HG02885 (cell line): Measurements from ENCODE around the gene USP6NL.
A peak's percentile ranks its signal among the peaks of the same experiment; 100 is the strongest.
"Not testable (repeated sequence)": the region's sequence is repeated elsewhere in the genome, so short reads cannot be mapped to it uniquely, and the experiment has no call there.

Experiments used
- ATAC-seq: cut with Tn5 transposase; IDR thresholded peaks from one replicate; pipeline ENCODE4 v1.9.1; 2021; ENCODE audit warnings: mild to moderate bottlenecking; ENCODE audit not compliant: unreplicated experiment, poor library complexity

Gene USP6NL

DNA sequence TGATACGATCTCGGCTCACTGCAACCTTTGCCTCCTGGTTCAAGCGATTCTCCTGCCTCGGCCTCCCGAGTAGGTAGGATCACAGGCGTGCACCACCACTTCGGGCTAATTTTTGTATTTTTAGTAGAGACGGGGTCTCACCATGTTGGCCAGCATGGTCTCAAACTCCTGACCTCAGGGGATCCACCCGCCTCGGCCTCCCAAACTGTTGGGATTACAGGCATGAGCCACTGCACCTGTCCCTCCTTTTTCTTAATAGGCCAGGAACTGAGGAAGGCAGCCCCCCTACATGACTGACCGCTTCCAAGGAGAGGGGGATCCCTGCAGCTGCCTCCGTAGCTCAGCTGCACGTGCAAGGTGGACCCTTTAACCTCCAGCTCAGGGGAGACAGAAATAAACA lies 175.0 kb downstream of the USP6NL start:
- ATAC-seq: not testable (repeated sequence)

DNA sequence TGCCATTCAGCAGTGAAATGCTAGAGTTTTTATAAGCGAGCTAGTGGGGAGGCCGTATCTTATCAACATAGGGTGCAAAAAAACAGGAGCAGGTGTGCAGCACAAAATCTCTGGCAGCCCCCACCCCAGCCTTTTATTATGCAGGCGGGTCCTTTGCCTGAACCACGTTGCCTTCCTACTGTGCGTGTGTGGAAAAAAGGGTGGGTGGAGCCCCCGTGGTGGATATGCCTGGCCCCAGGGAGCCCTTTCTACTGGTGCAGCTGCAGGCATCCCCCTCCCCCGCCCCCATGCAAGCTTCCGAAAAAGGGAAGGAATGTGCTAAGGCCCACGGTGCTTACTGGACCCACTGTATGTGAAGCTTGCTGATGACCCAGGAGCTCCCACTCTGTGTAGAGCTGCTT lies 175.9 kb downstream of the USP6NL start:
- no peak for ATAC-seq

DNA sequence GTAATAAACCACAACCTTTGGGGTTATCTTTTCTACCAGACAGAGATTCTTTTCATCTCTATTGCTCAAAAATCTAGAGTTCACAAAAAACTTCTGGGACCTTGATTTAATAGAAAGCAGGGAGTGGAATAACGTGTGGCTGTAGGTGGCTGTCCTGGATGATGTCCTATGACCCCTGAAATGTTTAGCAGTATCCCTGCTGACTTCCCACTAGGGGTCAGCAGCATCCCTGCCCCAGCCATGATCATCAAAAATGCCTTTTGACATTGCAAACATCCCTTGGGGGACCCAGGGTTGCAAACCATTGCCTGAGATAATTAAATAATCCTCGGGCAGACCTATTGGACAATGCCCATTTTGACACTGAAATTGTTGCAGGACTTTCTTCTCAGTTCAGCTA lies 177.1 kb downstream of the USP6NL start:
- no peak for ATAC-seq

DNA sequence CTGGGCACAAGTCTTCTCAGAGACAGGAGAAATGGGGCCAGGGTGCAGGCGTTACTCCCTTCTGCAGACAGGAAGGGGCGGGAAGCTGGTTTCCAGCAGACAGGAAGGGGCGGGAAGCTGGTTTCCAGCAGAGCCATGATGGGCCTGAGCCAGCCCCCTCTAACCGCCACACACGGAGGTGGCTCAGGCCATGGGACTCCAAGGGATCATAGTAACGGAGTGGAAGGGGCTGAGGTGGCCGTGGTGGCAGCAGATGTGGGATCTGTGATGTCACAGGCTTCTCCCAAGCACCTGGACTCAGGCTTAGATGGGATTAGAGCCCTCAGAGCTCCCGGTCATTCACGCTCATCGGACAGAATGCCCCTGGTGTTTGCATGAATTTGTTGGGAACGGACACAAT lies 177.8 kb downstream of the USP6NL start:
- ATAC-seq: no peak

DNA sequence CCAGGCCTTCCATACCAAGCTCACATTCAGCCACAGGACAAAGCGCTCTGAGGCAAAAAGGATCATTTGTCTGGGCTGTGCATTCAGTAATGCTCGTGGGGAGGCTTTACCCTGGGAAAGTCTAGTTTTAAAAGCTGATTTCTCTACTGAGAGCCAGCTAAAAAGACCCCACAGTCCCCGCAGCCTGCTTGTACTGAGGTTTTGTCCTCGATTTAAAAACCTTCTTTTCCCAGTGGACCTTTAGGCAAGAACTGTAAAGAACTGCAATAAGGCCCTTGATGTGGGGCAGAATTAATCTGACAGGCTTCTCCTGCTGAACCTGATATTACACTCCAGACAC lies 180.3 kb downstream of the USP6NL start:
- ATAC-seq: no peak

DNA sequence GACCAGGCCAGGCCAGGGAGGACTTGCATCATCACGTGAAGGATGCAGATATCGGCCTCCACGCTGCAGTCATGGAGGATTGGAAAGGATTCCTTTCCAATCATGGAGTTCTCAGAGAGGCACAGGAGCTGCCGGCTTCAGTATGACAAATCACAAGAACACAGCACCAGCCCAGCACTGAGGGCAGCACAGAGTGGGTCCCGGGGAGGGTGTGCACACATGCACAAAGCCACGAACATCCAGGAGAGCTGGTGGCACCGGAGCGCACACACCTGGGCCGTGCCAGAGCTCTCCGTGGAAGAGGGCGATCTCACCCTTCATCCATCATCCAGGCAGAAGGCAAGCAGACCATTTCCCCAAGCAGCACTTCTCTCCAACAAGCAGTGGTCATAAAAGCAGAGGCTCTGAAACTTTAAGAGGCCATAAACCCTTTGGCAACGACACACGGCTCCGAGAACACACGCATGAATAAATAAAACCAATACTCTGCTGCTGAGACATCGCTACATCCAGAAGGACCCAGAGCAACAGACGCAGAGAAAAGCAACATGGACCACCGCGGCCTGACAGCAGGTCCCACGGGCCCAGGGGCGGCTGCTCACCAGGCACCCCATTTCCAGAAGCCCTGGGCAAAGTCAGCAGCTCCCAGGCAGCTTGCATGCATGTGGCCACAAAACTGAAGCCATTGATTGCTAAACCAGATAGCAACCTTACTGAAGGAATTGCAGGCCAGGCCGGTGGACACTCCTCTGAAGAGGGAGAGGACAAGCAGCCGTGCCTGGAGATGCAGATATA lies 180.8 kb downstream of the USP6NL start:
- ATAC-seq: no peak

DNA sequence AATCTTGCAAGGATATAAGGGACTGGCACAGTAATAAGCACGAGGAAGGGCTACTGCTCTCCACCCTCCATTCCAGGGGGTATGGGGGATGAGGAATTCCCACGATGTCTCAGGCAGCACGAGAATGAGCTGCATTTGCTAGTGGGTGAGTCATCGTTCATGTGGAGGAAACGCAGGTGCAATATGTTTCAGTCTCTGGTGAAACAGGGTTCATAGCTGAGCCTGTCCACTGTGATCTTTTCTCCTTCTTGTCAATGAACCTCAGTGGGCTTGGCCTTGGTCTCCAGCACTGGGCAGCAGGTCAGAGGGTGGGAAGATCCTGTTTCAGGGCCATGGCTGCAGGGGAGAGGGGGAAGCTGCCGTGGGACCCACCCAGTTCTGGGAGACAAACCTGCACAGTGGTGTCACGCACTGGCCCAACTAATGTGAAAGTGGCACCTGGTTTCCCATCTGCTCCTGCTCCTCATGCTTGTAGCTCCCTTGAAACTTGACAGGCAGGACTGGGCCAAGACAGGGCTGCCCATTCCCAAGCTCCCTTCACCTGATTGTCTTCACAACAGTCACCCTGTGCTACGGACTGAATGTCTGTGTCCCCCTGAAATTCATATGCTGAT lies 181.9 kb downstream of the USP6NL start:
- no peak for ATAC-seq

DNA sequence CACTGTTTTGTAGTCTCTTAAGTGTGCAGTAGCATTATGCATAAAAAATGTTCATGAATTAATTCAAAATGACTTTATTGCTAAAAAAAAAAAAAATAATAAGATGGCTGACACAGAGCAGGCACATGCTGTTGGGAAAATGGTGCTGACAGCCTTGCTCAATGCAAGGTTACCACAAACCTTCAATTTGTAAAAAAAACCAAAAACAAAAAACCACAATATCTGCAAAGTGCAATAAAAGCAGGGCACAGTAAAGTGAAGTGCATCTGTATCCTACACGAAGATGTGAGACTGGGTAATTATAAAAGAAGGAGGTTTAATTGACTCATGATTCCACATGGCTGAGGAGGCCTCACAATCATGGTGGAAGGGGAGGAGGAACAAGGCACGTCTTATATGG lies 185.8 kb downstream of the USP6NL start:
- ATAC-seq: no peak

DNA sequence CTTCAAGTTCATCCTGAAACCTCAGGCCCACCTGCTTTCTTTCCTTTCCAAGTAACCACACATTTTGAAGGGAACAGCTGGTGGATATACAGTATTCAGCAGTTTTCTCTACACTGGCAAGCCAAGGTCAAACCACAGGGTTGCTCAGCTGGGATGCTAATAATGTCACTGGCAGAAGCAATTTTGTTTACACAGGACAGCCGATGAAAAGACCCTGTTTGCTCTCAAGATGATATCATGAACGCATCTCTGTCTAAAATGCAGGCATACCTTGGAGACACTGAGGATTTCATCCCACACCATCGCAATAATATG lies 186.2 kb downstream of the USP6NL start:
- no peak for ATAC-seq

DNA sequence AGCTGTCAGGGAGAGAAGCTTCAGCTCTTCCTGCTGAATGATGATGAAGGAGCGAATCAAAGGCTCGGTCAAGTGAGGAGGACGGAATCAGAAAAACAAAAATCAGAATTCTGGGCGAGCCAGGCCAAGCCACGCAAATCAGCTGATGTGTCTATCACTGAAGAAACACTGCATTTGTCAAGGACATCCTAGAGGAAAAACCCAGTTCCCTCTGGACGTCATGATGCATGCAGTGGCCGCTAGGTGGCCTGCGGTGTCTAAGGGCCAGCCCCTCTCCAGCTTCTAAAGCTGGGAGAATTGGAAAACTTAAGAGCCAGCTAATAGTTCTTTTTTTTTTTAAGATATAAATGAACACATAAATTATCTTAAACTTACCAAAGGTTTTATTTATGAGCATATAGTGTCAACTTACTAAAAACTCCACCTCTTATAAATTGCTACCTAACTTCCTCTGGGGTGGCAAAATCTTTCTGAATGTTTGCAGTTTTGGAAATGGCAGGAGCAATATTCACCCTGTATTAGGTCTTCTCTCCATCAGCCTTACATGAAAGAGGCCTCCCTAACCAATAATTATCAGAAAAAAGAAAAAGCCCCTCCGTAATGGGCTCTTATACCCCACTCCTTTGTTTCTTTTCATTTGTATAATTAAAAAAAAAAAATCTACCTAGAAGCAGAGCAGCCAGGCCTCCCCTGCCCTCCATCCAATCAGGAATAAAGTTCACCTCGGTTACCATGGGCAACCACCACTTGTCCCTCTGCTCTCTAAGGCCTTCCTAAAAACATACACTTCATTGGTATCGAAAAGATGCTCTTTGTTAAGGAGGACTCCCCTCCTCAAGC lies 186.8 kb downstream of the USP6NL start:
- ATAC-seq: peak; percentile 76

DNA sequence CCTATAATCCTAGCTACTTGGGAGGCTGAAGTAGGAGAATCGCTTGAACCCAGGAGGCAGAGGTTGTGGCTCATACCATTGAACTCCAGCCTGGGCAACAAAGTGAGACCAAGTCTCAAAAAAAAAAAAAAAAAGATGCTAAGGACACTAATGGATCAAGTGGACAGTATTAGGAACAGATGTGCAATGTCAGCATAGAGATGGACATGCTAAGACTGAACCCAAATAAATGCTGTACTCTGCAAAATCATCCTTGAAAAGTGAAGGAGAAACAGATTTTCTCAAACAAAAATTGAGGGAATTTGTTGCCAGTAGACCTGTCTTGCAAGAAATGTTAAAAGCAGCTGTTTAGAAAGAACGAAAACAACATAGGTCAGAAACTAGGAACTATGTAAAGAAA lies 194.5 kb downstream of the USP6NL start:
- ATAC-seq: no peak

DNA sequence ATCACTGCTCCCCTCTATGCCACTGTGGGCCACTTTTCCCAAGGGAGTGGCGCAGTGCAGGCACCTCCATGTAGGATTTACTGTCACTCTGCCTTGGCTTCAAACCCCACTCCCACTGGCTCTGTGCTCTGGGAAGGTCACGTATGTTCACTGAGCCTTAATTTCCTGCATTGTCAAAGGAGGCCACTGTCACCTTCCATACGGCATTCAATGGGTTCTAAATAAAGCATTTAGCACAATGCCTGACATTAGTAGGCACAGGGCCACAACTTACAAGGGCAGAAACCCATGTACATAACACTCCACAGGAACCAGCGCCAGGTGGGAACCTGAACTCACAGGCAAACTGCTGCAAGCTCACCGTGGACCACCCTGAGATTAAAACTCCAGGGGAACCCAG lies 196.4 kb downstream of the USP6NL start:
- ATAC-seq: no peak

DNA sequence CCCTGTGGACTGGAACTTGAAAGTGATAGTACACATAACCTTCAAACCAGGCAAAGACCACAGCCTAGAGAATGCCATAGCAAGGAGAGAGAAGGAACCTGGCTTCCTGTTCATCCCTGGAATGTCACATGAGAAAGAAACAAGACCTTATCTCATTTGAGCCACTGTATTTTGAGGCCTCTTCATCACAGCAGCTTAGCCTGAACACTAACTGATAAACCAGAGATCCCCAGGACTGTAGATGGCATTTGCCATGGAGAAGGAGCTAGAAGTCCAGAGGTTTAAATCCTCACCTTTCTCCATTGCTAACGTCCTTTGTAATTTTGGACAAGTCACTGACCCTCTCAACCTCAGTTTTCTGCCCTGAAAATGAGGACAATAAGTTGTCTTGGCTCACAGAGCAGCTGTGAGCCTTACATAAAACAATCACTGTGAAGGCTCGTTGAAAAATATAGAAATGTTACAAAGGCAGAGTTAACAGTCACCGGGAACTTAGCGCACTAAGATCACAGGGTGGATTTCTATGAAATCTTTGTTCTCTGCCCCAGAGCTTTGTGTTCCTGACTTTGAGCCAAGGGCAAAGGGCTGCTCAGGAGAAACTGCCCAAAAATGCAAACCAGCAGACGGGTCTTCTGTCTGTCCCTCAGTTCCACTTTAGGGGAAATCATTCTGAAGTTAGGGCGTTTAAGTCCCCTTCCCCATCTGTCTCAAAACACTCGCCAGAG lies 197.0 kb downstream of the USP6NL start:
- ATAC-seq: no peak

DNA sequence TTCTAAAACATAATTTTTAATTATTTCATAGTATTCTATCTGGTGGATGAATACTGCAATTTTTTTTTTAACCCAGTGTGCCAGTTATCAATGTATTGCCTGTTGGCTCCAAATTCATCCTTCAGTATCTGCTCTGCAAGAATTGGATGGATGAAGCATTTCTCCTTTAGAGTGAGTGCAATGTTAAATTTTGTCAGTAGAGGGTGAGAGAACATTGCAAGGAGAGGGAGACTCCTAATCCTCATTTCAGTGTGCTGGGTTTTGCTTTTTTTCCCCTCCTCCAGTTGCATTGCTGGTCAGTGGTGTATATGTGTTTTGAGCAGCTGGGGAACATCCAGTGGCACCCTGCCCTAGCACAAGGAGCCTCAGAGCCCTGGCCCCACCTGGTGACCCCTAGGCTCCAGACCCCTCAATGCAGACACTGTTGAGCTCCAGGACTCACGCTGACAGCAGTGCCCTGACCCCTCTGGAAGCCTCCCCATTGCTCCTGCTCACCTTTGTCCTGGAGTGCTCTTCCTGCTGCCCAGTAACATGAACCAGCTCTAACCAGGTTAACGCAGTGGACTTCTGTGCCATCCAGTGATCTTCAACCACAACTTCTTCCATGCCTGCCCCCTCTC lies 199.4 kb downstream of the USP6NL start:
- ATAC-seq: no peak

DNA sequence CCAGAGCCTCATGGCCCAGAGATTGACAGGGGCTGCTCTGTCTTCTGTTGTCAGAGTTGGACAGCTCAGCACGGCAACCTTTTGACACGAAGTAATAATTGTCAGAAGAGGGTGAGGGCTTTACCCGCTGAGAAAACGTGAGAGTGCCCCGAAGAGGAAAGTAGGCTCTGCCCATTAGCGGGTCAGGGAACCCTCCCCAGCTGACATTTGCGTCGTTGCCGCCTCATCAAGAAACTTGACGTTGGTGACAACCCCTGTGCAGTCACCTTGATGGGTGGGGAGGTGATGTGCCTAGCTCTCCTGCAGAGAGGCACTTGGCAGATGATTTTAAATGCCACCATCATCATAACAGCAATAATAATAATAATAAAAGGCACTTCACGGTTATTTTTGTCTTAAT lies 202.1 kb downstream of the USP6NL start:
- no peak for ATAC-seq

DNA sequence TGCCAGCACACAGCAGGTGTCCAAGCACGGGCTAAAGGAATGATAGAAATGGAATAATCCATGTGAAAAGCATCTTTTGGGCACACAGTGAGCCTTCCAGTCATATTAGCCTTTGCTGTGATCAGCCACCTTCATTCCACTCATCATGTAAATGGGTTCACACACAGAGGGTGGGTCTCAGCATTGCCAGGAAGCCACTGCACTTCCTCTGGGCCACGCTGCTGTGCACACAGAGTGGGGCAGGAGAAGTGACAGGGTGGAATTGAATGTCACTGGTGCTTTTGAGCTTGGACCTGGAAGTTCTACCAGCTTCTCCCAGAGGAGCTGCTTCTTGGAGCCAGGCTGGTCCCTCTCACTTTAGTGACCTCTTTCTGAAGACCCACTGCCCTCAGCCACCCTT lies 203.5 kb downstream of the USP6NL start:
- no peak for ATAC-seq

DNA sequence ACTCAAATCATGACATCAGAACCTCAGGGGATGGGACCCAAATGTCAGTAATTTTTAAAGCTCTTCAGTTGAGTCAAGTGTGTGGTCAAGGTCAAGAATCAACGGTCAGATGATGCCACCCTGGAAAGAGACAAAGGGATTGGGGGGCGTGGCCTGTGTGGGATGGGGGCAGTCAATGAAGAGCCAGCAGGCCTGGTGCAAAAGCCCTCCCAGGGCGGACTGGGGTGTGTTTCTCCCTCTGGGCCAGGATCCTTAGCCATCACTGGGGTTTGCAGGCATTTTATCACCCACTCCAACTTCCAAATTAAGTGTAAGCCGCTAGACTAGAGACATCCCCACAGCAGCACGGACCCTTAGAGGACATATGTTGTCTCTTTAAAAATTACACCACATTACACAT lies 204.7 kb downstream of the USP6NL start:
- ATAC-seq: no peak

DNA sequence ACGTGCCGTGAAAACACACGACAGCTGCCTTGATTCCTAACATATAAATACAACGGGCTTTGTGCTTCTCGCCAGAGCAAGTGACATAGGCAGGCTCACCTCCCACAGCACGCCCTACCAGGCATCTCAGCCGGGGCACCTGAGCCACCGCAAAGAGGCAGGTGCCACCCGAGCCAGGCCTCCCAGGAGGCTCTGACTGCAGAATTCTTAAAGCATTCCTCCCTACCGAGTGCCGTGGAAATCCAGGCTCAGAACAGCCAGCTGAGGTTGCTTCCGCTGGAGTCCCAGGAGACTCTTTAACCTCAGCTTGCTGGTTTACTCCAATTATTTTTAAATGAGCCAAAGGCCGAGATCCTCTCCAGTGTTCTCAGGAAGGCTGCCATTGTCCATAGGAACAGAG lies 206.5 kb downstream of the USP6NL start:
- ATAC-seq: no peak
